KOPT-K1 (cell line): ENCODE data around the gene THTPA.

Source experiments
- H3K27ac ChIP-seq: fragments of 200-600 bp; sonication (generic); 2 replicates; pipeline ENCODE4 v1.5.1; 2016; ENCODE audit warnings: antibody characterized with exemption, mild to moderate bottlenecking, low read depth, low read length; ENCODE audit not compliant: poor library complexity, severe bottlenecking
- H3K36me3 ChIP-seq: fragments of 200-600 bp; sonication (generic); 2 replicates; pipeline ENCODE4 v1.5.1; 2017; ENCODE audit warnings: antibody characterized with exemption, mild to moderate bottlenecking, low read length, moderate library complexity; ENCODE audit not compliant: insufficient read depth
- H3K9me3 ChIP-seq: fragments of 200-600 bp; sonication (generic); 2 replicates; pipeline ENCODE4 v1.5.1; 2017; ENCODE audit warnings: antibody characterized with exemption, low read length, mild to moderate bottlenecking; ENCODE audit not compliant: insufficient read depth, poor library complexity, severe bottlenecking

The THTPA gene

GRCh38 chr14:23566778-23567185 is 10.7 kb downstream of the THTPA start:
- no peaks in the 10 kb centered on the region for H3K9me3 ChIP-seq
- peak overlapping the region; percentile 70 for H3K27ac ChIP-seq
- peaks cover 47% of the 10 kb centered on the region for H3K36me3 ChIP-seq

DNA sequence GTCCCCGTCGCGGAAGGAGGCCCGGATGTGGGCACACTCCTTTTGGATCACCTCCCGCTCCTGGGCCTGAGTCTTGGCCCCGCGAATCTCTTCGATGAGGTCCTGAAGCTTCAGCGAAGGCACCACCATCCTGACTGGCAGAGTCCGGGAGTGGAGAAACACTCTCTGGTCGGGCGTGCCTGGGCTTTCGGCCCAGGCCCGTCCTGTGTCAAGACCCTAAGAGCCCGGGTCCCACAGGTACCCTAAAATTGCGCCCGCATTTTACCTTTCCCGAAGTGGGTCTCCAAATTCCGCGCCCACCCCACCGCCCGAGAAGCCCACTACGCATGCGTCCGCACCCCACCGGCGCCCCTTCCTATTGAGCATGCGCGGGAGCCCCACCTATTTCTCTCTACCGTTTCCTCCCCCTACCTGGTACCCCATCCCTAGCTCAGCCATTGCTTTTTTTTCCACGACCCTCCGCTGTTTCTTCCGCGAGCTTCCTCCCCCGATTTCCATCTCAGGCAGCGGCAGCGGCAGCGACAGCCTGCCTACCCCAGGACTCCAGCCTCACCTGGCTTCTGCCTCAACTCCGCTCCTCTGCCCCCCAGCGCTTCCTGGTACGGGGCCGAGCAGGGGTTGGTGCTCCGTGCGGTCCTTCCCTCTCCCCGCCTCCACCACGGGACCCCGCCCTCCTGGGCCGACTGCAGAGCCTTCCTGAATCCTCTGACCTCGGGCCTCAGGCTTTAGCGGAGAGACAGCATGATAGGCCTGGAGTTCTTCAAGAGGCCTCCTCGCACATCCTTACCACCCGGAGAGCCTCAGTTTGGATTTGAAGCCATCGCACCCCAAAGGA is 11.3 kb downstream of the THTPA start, which contains the start of gene AP1G2:
Gene AP1G2 (minus strand): TSS at position 606 of the 835 bp plus-strand sequence. CDS start 477 bp downstream, at position 129.
- Histone ChIP-seq H3K9me3 (no peaks in the 10 kb centered on the region), H3K36me3 (peaks cover 41% of the 10 kb centered on the region), H3K27ac (peak within 1 kb of the TSS; percentile 70)

GRCh38 chr14:23568021-23568599 is 12.0 kb downstream of the THTPA start:
- Histone ChIP-seq H3K27ac (peak overlapping the region; percentile 70), H3K36me3 (peaks cover 34% of the 10 kb centered on the region), H3K9me3 (no peaks in the 10 kb centered on the region)

DNA sequence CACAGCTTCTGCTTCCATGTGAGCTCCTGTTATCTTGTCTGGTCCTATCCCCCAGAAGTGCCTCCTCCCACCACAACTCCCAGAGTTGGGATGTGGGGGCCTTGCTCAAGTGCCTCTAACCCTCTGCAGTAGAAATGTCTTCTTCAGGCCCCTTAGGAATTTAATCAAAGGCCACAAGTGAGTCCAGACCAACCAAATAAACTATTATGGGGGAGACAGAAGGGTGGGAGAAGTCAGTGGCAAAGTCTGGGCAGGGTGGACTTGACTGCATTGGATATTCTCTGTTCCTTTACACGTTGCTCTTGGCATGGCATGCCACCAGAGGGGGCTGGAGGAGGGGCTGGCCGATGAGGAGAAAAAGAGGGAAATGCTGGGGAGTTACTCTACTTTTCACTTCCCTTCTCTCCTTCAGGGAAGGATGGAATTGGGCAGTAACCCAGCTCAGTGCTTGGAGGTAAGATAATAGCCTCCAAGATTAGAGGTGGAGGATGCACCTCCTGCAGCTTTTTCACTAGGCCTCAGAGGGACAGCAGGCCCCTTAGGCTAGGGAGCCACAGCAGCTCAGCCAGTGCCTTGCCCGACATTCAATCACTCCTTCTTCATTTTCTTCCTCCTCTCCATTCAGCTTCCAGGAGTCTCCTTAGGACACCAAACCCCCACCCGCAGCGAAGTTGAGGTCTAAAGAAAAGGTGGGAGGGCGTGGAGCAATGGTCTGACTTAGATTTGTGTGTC is 12.7 kb downstream of the THTPA start:
- H3K27ac ChIP-seq, result peak overlapping the region; percentile 70
- H3K9me3 ChIP-seq, result no peaks in the 10 kb centered on the region
- H3K36me3 ChIP-seq, result peaks cover 28% of the 10 kb centered on the region

GRCh38 chr14:23569443-23570151 is 13.5 kb downstream of the THTPA start:
- Histone ChIP-seq H3K36me3 (peaks cover 19% of the 10 kb centered on the region), H3K9me3 (no peaks in the 10 kb centered on the region), H3K27ac (no peak overlapping the region)

GRCh38 chr14:23570806-23571483 is 14.9 kb downstream of the THTPA start:
- Histone ChIP-seq H3K9me3 (no peaks in the 10 kb centered on the region), H3K27ac (no peak overlapping the region), H3K36me3 (peaks cover 6% of the 10 kb centered on the region)

- Histone ChIP-seq H3K27ac (no peak overlapping the region), H3K9me3 (no peaks in the 10 kb centered on the region), H3K36me3 (no peaks in the 10 kb centered on the region)
These were observed 15.8 kb downstream of the THTPA start for GRCh38 chr14:23571701-23572523.

DNA sequence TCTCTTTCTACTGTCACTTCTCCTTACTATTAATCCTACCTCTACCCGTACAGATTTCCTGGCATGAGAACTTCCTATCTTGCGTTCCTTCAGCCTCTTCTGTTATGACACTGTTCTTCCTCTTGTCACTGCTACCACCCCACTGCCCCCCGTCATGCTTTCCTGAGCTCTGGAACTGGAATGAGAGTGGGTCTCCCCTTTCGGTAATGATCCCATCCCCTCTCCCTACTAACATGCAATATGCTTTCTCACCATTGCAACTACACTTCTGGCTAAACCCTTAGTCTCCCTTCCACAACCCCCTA is 16.4 kb downstream of the THTPA start:
- H3K9me3 ChIP-seq, result no peaks in the 10 kb centered on the region
- no peaks in the 10 kb centered on the region for H3K36me3 ChIP-seq
- no peak overlapping the region for H3K27ac ChIP-seq

DNA sequence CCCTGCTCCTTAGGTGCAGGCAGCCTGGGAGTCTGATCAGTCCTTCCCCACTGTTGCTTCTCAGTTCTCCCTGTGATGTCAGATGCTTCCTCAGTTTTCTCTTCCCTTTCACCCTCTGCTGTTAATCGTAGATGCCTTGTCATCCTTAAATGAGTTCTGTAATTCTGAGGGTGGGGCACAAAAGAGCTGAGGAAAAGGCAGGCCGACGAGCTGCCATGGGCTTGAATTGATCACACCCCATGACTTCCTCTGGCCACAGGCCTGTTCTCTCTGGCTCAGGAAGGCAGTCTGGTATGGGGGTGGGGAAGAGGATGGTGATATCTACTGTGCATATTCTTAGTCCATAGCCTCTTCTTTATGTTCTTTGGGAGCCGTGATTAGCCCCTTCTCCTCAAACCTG is 16.8 kb downstream of the THTPA start:
- H3K9me3 ChIP-seq, result no peaks in the 10 kb centered on the region
- H3K27ac ChIP-seq, result no peak overlapping the region
- H3K36me3 ChIP-seq, result no peaks in the 10 kb centered on the region

GRCh38 chr14:23573384-23574015 is 17.4 kb downstream of the THTPA start:
- H3K27ac ChIP-seq, result no peak overlapping the region
- H3K9me3 ChIP-seq, result no peaks in the 10 kb centered on the region
- H3K36me3 ChIP-seq, result no peaks in the 10 kb centered on the region

- no peak overlapping the region for H3K27ac ChIP-seq
- no peaks in the 10 kb centered on the region for H3K9me3 ChIP-seq
- H3K36me3 ChIP-seq, result no peaks in the 10 kb centered on the region
These were observed 21.1 kb downstream of the THTPA start for GRCh38 chr14:23577004-23577681.

- no peaks in the 10 kb centered on the region for H3K36me3 ChIP-seq
- no peaks in the 10 kb centered on the region for H3K9me3 ChIP-seq
- no peak overlapping the region for H3K27ac ChIP-seq
These were observed 21.8 kb downstream of the THTPA start for GRCh38 chr14:23577710-23578392.
